PC-3 (cell line): ENCODE results near the gene TRAPPC10. TPM values are rescaled to one million over a fixed set of nuclear protein-coding genes. Genes with fewer than 3 reads are reported as not detected.

Experiments
- ATAC-seq: fragments of 200-7000 bp; cut with Tn5 transposase; 2 replicates; pipeline ENCODE4 v1.9.1; 2020; ENCODE audit warnings: mild to moderate bottlenecking, moderate library complexity
- BruUV-seq: library from RNA; stranded (reverse); fragments of 400-500 nt; replicated peaks from 2 replicates; lab custom pipeline; 2021; lab: Mats Ljungman, UMichigan
- CTCF ChIA-PET: fragments of 300-600 bp; sonication (Branson Sonifier 250); formaldehyde crosslinking; loops from one replicate; lab custom pipeline; 2022; ENCODE audit warnings: antibody characterized with exemption; lab: Charles Lee
- POLR2A ChIA-PET: fragments of 300-600 bp; sonication (Branson Sonifier 250); formaldehyde crosslinking; loops from one replicate; lab custom pipeline; 2022; ENCODE audit warnings: antibody characterized with exemption; ENCODE audit not compliant: unreplicated experiment; lab: Charles Lee
- DNase-seq: peaks from one replicate; pipeline ENCODE4 v3.0.0-alpha.2; 2015
- H2AFZ ChIP-seq: fragments of 300-600 bp; sonication (generic); 2 replicates; pipeline ENCODE4 v1.6.0; 2016; ENCODE audit warnings: antibody characterized with exemption, low read length
- H3F3A ChIP-seq: fragments of 300-600 bp; sonication (generic); one replicate; pipeline ENCODE4 v1.6.0; 2017; ENCODE audit warnings: antibody characterized with exemption, low read length, control low read depth, mild to moderate bottlenecking; ENCODE audit not compliant: unreplicated experiment
- H3K27ac ChIP-seq: fragments of 300-600 bp; sonication (generic); 2 replicates; pipeline ENCODE4 v1.5.1; 2016; ENCODE audit warnings: mild to moderate bottlenecking, low read length
- H3K27me3 ChIP-seq: fragments of 300-600 bp; sonication (generic); 2 replicates; pipeline ENCODE4 v1.6.1; 2016; ENCODE audit warnings: low read length, mixed read lengths
- H3K36me3 ChIP-seq: fragments of 300-600 bp; sonication (generic); 2 replicates; pipeline ENCODE4 v1.6.1; 2016; ENCODE audit warnings: low read depth, mixed run types, low read length, mixed read lengths
- H3K4me1 ChIP-seq: fragments of 300-600 bp; sonication (generic); 2 replicates; pipeline ENCODE4 v1.5.1; 2016; ENCODE audit warnings: low read length; ENCODE audit not compliant: insufficient read depth
- H3K4me2 ChIP-seq: fragments of 300-600 bp; sonication (generic); 2 replicates; pipeline ENCODE4 v1.6.0; 2016; ENCODE audit warnings: low read length
- H3K4me3 ChIP-seq: fragments of 300-600 bp; sonication (generic); 2 replicates; pipeline ENCODE4 v1.5.1; 2016; ENCODE audit warnings: mild to moderate bottlenecking, low read length, mixed read lengths
- H3K79me2 ChIP-seq: fragments of 300-600 bp; sonication (generic); 2 replicates; pipeline ENCODE4 v1.6.1; 2017; ENCODE audit warnings: low read length, mixed read lengths
- H3K9ac ChIP-seq: fragments of 300-600 bp; sonication (generic); 2 replicates; pipeline ENCODE4 v1.6.0; 2016; ENCODE audit warnings: mild to moderate bottlenecking, low read length
- H3K9me2 ChIP-seq: fragments of 300-600 bp; sonication (generic); replicated peaks from 2 replicates; pipeline ENCODE4 v1.6.1; 2016; ENCODE audit warnings: mixed run types, low read length, mixed read lengths
- H3K9me3 ChIP-seq: fragments of 300-600 bp; sonication (generic); 2 replicates; pipeline ENCODE4 v1.6.1; 2016; ENCODE audit warnings: low read length, mixed read lengths
- H4K20me1 ChIP-seq: fragments of 300-600 bp; sonication (generic); 2 replicates; pipeline ENCODE4 v1.6.1; 2016; ENCODE audit warnings: low read length, mixed read lengths
- CTCF ChIP-seq: fragments of 300-600 bp; sonication (generic); conservative IDR thresholded peaks from 2 replicates; pipeline ENCODE4 v1.5.1; 2017; ENCODE audit warnings: antibody characterized with exemption, low read depth, mild to moderate bottlenecking, low read length
- EZH2 ChIP-seq: fragments of 300-600 bp; sonication (generic); IDR thresholded peaks from one replicate; pipeline ENCODE4 v1.6.1; 2017; ENCODE audit warnings: antibody characterized with exemption, mild to moderate bottlenecking, low read length; ENCODE audit not compliant: unreplicated experiment
- EZH2phosphoT487 ChIP-seq: fragments of 300-600 bp; sonication (generic); IDR thresholded peaks from 2 replicates; pipeline ENCODE4 v1.6.1; 2018; ENCODE audit warnings: mild to moderate bottlenecking, antibody characterized with exemption, low read length, borderline replicate concordance
- intact Hi-C: fragments of 100-400 bp; cut with micrococcal nuclease; formaldehyde crosslinking; loops from 2 replicates; pipeline ENCODE4 v1.9.0; 2023
- total RNA-seq: library from RNA; depleted of rRNA; stranded (reverse); fragments of >200 nt; gene quantifications from 2 replicates; pipeline ENCODE4 v1.2.3, GENCODE V29; 2014

TRAPPC10 gene
- total RNA-seq, 1 experiment from 2014 or later: 31.4 TPM

- ChIA-PET POLR2A (no interaction called here), CTCF (no interaction called here)
- DNase-seq (no peak), ATAC-seq (no peak)
- H3K27me3 ChIP-seq: no peaks in the 10 kb centered on the region
- H3K4me3 ChIP-seq: no peak overlapping the region
- TF ChIP-seq CTCF (no peak), EZH2 (no peak), EZH2phosphoT487 (no peak)
- H3F3A ChIP-seq: no peaks in the 10 kb centered on the region
- no TSS peak for BruUV-seq
- no peaks in the 10 kb centered on the region for H3K4me1 ChIP-seq
- H3K79me2 ChIP-seq: no peaks in the 10 kb centered on the region
- intact Hi-C loops: no loop called here
- H3K9me3 ChIP-seq: no peaks in the 10 kb centered on the region
- no peak overlapping the region for H3K9ac ChIP-seq
- no peak overlapping the region for H2AFZ ChIP-seq
- no peak overlapping the region for H3K27ac ChIP-seq
- no peak overlapping the region for H3K4me2 ChIP-seq
- no peaks in the 10 kb centered on the region for H4K20me1 ChIP-seq
- no peaks in the 10 kb centered on the region for H3K9me2 ChIP-seq
- peaks cover 56% of the 10 kb centered on the region for H3K36me3 ChIP-seq
Observed at GRCh38 chr21:44079846-44080245, 67.7 kb downstream of the TRAPPC10 start.

- no peak overlapping the region for H2AFZ ChIP-seq
- H3K4me3 ChIP-seq: no peak overlapping the region
- no TSS peak for BruUV-seq
- no peak for ATAC-seq
- no peak for DNase-seq
- no peaks in the 10 kb centered on the region for H3K9me3 ChIP-seq
- POLR2A ChIA-PET: no interaction called here
- intact Hi-C loops: no loop called here
- no peaks in the 10 kb centered on the region for H4K20me1 ChIP-seq
- no peaks in the 10 kb centered on the region for H3K79me2 ChIP-seq
- H3K4me1 ChIP-seq: no peaks in the 10 kb centered on the region
- no peak overlapping the region for H3K9ac ChIP-seq
- no peaks in the 10 kb centered on the region for H3K9me2 ChIP-seq
- TF ChIP-seq CTCF: no peak
- TF ChIP-seq EZH2phosphoT487: no peak
- TF ChIP-seq EZH2: no peak
- H3K36me3 ChIP-seq: peaks cover 42% of the 10 kb centered on the region; the same call in 1 of the 2 replicates
- no peaks in the 10 kb centered on the region for H3K27me3 ChIP-seq
- no peaks in the 10 kb centered on the region for H3F3A ChIP-seq
- CTCF ChIA-PET: no interaction called here
- H3K4me2 ChIP-seq: no peak overlapping the region
- H3K27ac ChIP-seq: no peak overlapping the region
Observed at GRCh38 chr21:44082648-44083440, 70.7 kb downstream of the TRAPPC10 start.

- no peak for TF ChIP-seq EZH2
- intact Hi-C loops: no loop called here
- Histone ChIP-seq H3K27me3 (no peaks in the 10 kb centered on the region), H3K36me3 (peaks cover 46% of the 10 kb centered on the region; the same call in 1 of the 2 replicates), H4K20me1 (no peaks in the 10 kb centered on the region), H3F3A (no peaks in the 10 kb centered on the region), H3K9ac (no peak overlapping the region), H3K9me3 (no peaks in the 10 kb centered on the region), H3K4me2 (no peak overlapping the region), H3K79me2 (no peaks in the 10 kb centered on the region), H2AFZ (no peak overlapping the region), H3K4me3 (no peak overlapping the region), H3K9me2 (no peaks in the 10 kb centered on the region), H3K27ac (no peak overlapping the region), H3K4me1 (no peaks in the 10 kb centered on the region)
- DNase-seq: no peak
- no TSS peak for BruUV-seq
- POLR2A ChIA-PET: interaction anchor here (0.6 kb wide), 1 partner anchor 8 kb away, joined by 3 read pairs; no protein-coding TSS in a partner anchor
- no peak for ATAC-seq
- CTCF ChIA-PET: no interaction called here
Observed at GRCh38 chr21:44083631-44084291, 71.7 kb downstream of the TRAPPC10 start.
